MM.1S (cell line): ENCODE results near the gene CNEP1R1.

ENCODE experiments used
- CTCF ChIP-seq: fragments of 300-600 bp; sonication (generic); IDR thresholded peaks from 2 replicates; pipeline ENCODE4 v1.5.1; 2016; ENCODE audit warnings: antibody characterized with exemption, low read length, mixed read lengths
- EZH2 ChIP-seq: fragments of 300-600 bp; sonication (generic); optimal IDR thresholded peaks from 2 replicates; pipeline ENCODE3; 2017; ENCODE audit warnings: low read depth, mild to moderate bottlenecking, antibody characterized with exemption, low read length, mixed read lengths
- EZH2phosphoT487 ChIP-seq: fragments of 300-600 bp; sonication (generic); IDR thresholded peaks from 2 replicates; pipeline ENCODE4 v1.6.1; 2018; ENCODE audit warnings: antibody characterized with exemption, low read length

- TF ChIP-seq CTCF, result no peak
- no peak for TF ChIP-seq EZH2
- no peak for TF ChIP-seq EZH2phosphoT487
Observed at GRCh38 chr16:50027829-50028228, 2.8 kb downstream of the CNEP1R1 start.
